ENCODE measurements around the gene SYNDIG1.

Gene SYNDIG1

DNA sequence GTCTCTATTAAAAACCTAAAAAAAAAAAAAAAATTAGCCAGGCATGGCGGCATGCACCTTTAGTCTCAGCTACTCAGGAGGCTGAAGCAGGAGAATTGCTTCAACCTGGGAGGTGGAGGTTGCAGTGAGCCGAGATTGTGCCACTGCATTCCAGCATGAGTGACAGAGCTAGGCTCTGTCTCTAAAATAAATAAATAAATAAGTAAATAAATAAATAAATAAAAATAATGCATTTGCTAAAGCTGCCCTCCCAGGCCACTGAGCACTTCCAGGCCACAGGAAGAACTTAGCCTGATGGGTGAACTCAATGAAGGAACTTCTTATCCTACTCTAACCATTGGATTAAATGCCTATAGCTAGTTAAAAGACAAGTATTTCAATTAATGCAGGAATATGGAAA, 104.9 kb downstream of the SYNDIG1 start:
- no peak for DNase-seq

GRCh38 chr20:24574797-24575196, 105.4 kb downstream of the SYNDIG1 start:
- DNase-seq = no peak

DNA sequence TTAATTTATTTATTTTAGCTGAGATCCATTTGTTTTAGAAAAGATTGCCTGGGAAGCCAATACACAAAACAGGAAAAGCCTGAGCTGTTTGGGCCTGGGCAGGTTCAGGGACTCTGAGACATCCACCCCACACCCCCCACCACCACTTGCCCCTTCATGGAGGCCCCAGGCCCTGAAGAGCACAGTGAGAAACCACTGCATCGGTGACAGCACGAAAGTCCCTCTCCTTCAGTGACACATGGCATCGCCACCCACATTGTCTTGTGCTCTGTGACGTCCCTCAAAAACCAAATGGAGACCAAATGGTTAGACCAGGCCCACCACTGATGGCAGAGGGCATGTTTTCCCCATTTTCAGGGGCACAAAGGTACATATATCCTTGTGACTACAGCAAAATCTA, 106.4 kb downstream of the SYNDIG1 start:
- DNase-seq = no peak

GRCh38 chr20:24576447-24576846, 107.0 kb downstream of the SYNDIG1 start:
- no peak for DNase-seq

DNA sequence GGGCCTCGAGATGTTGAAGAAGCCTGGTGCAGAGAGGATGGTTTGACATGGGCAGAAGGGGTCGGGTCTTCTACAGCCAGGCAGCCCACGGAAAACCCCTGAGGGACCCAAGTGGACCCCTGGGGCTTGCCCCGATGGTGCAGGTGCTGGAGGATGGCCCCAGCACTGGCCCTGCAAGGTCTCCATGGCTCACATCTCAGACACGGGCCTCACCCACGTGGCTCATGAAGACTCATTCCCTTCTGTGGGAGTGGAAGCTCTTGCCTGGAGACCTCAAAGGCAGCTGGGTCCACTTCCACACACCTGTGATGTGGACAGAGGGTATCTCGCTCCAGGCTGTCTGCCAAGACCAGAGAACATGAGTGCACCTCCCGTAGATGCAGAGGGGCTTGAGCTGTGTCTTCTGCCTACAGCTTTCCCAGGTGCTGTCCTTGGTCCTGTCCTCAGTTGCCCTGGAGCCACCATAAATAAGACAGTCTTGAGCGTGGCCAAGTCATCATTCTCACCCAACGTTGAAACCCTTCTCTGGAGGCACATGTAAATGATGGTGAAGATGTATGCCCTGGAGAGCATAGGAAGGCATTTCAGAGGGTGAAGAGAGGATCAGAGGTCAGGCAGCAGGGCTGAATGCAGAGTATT, 108.0 kb downstream of the SYNDIG1 start:
- no peak for DNase-seq

- DNase-seq = no peak
Observed at GRCh38 chr20:24578567-24579415, 109.4 kb downstream of the SYNDIG1 start.

DNA sequence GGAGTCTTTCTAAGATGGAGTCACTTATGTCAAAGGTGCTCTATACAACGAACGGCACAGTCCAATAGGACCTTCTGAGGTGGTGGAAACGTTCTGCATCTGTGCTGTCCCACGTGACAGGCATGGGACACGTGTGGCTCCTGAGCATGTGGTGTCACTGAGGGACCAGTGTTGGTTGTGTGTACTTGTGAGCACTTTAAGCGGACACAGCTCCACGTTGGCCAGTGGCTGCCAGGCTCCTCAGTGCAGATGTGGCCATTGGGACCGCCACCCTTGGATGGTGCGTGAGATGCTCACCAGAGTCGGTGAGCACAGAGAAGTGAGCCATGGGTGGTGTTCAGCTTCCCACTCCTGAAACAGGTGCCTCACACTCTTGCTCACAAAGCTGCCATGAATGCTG, 110.0 kb downstream of the SYNDIG1 start:
- no peak for DNase-seq

DNA sequence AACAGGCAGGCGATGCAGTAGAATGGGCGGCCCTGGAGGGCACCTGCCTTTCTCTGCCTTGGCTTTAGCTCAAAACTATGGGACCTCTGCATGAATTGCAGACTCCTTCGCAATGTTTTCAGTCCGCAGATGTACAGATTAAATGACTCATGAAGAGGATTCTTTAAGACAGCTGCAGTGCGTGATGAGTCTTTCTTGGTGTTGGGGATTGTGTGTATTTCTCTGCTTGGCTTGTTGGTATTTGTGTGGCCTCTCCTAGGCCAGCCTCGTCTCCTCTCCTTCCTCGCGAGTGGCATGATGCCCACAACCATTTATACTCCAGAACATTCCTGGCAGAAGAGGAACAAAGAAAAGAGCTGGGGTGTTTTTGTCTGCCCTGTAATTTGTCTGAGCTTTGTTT, 110.6 kb downstream of the SYNDIG1 start:
- DNase-seq = no peak

- DNase-seq = no peak
Observed at GRCh38 chr20:24580855-24581254, 111.4 kb downstream of the SYNDIG1 start.

DNA sequence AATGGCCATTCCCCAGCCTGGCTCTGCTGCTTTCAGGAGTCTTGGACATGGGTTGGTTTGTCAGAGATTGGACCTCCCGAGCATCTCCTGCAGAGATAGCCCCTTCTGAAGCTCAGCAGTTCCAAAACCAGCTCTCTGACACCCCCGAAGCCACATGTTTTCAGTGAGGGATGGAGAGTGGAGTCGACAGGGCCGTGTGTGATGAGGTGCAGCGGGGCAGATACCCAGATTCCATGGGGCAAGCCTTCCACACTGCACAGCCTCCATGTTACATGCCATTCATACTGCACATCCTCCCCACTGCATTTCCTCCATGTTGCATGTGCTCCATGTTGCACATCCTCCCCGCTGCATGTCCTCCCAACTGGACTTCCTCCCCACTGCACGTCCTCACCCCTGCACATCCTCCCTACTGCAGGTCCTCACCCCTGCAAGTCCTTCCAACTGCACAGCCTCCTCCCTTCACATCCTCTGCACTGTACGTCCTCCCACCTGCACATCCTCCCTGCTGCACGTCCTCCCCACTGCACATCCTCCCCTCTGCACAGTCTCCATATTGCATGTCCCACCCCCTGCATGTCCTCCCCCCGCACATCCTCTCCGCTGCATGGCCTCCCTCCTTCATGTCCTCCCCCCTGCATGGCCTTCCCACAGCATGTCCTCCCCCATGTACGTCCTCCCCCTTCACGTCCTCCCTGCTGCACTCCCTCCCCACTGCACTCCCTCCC, 112.2 kb downstream of the SYNDIG1 start:
- DNase-seq = no peak

DNA sequence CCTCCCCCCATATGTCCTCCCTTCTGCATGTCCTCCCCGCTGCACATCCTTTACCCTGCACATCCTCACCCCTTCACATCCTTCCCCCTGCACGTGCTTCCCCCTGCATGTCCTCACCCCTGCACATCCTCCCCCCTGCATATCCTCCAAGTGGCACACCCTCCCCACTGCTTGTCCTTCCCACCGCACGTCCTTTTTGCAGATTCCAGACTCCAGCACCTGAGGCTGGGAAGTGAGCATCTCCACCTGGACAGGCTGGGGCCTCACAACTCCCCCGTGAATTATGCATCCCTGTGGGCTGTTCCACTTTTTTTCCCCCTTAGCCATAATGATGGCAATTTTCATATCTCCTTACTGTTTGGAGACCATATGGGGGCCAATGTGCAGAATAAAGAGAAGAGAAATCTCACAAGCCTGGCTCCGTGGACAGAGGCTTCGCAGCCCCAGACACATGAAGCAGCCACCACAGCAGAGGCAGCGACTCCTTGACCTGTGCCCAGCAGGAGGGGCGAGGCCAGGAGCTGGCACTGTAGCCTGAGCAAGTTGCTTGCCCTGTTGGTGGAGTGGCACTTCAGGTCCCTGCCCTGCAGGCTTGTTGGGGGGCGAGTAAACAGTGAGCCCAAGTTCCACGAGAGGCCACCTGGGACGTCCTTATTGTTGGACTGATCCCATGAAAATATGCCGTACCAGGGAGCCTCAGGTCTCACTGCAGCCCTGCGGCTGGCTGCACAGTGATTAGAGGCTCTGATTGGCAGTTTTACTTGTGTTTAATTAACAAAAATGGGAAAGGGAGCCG, 113.1 kb downstream of the SYNDIG1 start:
- DNase-seq = no peak

DNA sequence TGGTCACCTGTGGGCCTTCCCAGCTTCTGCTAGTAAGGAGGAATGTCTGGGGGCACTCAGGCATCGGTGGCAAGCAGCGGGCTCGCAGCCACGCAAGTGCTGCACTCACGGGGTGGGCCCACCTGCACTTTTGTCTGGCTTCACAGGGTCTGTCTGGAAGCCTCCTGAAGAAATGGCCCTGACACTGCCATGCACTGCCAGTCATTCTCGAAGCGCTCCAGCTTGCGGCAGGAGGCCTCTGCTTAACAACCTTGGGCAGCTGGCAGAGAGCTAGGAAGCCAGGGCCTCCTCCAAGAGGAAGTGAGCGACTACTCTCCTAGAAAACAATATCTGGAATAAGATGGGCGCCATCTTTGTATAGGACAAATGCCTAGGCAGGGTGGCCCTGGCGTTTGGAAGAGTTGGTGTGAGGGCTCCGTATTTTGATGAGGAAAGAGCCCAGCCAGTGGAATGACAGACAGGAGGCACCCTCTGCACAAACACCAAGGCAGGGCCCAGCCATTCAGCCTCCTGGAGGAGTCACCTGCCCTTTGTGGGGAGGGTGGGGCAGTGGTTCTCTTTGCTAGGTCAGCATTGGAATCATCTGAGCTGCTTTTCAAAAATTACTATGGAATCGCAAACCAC, 113.9 kb downstream of the SYNDIG1 start:
- no peak for DNase-seq

GRCh38 chr20:24584078-24584477, 114.6 kb downstream of the SYNDIG1 start:
- no peak for DNase-seq

DNA sequence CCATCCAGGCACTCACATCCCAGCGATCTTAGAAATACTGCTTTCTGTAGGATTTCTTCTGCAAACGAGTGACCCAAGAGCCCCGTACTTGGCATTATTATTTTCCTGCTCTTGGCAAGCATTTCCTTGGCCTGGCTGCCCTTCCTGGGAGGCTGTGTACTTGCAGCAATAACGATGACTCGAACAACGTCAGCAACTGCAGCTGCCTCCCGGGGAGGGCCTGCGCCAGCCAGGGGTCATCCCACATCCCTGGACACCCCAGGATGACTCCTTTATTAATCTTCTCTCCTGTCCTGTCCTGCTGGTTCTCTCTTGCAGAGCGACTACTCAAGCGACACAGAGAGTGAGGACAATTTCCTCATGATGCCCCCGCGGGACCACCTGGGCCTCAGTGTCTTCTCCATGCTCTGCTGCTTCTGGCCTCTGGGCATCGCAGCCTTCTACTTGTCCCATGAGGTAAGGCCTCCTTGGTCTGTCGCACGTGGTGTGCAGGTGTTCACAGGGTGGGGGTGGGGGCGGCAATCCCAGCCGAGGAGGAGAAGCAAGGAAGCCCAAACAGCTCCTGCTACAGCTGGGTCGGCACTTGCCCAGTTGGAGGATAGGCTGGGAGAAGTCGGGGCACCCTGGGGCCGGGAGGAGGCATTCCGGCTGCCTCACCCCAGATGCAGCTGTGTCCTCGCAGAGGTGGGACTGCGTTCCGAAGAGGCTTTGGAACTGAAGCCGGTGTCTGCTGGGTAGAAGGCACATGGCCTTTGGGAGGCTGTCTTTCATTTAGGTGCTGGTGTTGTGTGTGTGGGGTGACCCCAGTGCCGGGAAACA, 115.3 kb downstream of the SYNDIG1 start:
- no peak for DNase-seq

- no peak for DNase-seq
Observed at GRCh38 chr20:24585796-24586522, 116.5 kb downstream of the SYNDIG1 start.

GRCh38 chr20:24586523-24586840, 117.1 kb downstream of the SYNDIG1 start:
- DNase-seq = no peak

DNA sequence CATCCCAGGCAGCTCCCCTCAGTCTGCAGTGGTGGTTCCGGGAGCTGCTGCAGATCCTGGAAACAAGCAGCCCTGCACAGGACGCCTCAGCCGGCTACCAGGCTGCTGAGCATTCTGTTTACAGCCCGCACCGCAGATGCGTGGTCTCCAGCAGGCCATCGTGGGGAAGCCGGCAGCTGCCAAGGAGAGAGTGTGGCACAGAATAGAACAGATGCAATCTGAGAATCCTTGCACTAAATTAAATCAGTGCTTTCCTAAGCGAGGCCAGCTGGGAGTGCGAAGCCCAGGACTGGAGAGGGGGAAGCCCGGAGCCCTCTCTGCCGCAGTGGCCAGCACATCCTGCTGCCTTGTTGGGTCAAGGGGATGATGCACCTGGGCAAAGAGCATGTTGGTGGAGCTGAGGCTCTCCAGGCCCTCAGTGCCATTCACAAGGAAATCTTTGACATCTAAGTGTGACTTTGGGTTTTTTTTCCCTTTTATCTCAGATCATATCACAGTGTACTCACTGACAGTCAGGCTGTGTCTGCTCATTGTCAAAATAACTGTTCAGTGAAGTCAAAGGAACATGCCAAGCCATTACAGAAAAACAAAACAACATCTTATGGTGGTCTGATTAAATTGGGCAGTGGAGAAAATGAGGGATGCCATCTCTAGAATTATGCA, 118.1 kb downstream of the SYNDIG1 start:
- no peak for DNase-seq

- DNase-seq = no peak
Observed at GRCh38 chr20:24588047-24588635, 118.7 kb downstream of the SYNDIG1 start.

GRCh38 chr20:24588725-24589340, 119.4 kb downstream of the SYNDIG1 start:
- DNase-seq = no peak

DNA sequence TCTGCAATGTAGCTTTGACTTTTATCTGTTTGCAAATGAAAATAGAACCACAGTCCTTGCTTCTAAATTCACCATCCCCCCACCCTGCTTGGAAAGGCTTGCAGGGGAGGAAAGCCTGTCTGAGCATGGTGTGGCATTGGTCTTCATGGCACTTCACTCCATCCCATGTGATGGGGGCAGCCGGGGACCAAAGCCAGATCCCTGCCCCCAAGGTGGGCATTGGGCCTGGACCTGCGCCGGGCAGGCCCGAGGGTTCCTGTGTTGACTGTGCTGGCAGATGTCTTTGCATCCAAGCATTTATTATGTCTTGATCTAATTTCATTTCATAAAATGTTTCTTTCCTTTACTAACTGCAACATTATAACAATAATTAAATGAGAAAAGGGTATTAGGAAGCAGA, 120.0 kb downstream of the SYNDIG1 start:
- DNase-seq = no peak
